Fibroblast of villous mesenchyme (primary cell): ENCODE measurements around the gene CCND3. TPM values are rescaled to one million over a fixed set of nuclear protein-coding genes. Genes with fewer than 3 reads are reported as not detected.
A peak's percentile ranks its signal among the peaks of the same experiment; 100 is the strongest.

Experiments used
- DNase-seq: peaks from one replicate; pipeline ENCODE4 v3.0.0-alpha.2; 2010; ENCODE audit warnings: low read depth
- H3K4me3 ChIP-seq: 2 replicates; pipeline ENCODE4 v1.5.1; 2011; ENCODE audit warnings: low read depth, mild to moderate bottlenecking, low read length
- CTCF ChIP-seq: IDR thresholded peaks from 2 replicates; pipeline ENCODE4 v1.5.1; 2012; ENCODE audit warnings: low read depth, mild to moderate bottlenecking, low read length; ENCODE audit not compliant: insufficient read depth
- total RNA-seq: library from RNA; depleted of rRNA; stranded (reverse); fragments of >200 nt; gene quantifications from 2 replicates; pipeline ENCODE4 v1.2.3, GENCODE V29; 2012

Gene CCND3
- total RNA-seq, 1 donor, result 42.3 TPM

GRCh38 chr6:41901882-41902519 lies 39.6 kb downstream of the CCND3 start:
- TF ChIP-seq CTCF, result peak; percentile 41
- no peak overlapping the region for H3K4me3 ChIP-seq
- peak; percentile 28 for DNase-seq

GRCh38 chr6:41900861-41901260 lies 40.7 kb downstream of the CCND3 start:
- TF ChIP-seq CTCF, result no peak
- H3K4me3 ChIP-seq, result no peak overlapping the region
- DNase-seq, result no peak

GRCh38 chr6:41896281-41896680 lies 45.3 kb downstream of the CCND3 start:
- TF ChIP-seq CTCF, result no peak
- peak overlapping the region; percentile 89 for H3K4me3 ChIP-seq
- DNase-seq, result no peak

- no peak for TF ChIP-seq CTCF
- peak within 1 kb of the TSS; percentile 89 for H3K4me3 ChIP-seq
- DNase-seq, result peak; percentile 96
Observed at GRCh38 chr6:41895300-41896233, 46.0 kb downstream of the CCND3 start, which contains the start of gene USP49. TSS of gene USP49 (minus strand) at chr6:41895375. CDS start at chr6:41806983, 88,392 bp downstream.

- DNase-seq, result peak; percentile 8
- no peak for TF ChIP-seq CTCF
- peak overlapping the region; percentile 89 for H3K4me3 ChIP-seq
Observed at GRCh38 chr6:41894366-41895299, 47.0 kb downstream of the CCND3 start.

GRCh38 chr6:41892921-41893564 lies 48.6 kb downstream of the CCND3 start:
- H3K4me3 ChIP-seq, result no peak overlapping the region
- no peak for DNase-seq
- no peak for TF ChIP-seq CTCF
